AG09319 (cell line): Measurements from ENCODE around the gene PI4KA.
"Not testable (repeated sequence)": the region's sequence is repeated elsewhere in the genome, so short reads cannot be mapped to it uniquely, and the experiment has no call there.

Experiments
- DNase-seq: peaks from one replicate; pipeline ENCODE4 v3.0.0-alpha.2; 2010; ENCODE audit warnings: low read depth; ENCODE audit errors: extremely low read depth
- TF ChIP-seq, protein P1 (sequence below): IDR thresholded peaks from 2 replicates; pipeline ENCODE4 v1.5.1; 2011; ENCODE audit warnings: low read depth, mild to moderate bottlenecking, inconsistent platforms, low read length, moderate library complexity

PI4KA gene

DNA sequence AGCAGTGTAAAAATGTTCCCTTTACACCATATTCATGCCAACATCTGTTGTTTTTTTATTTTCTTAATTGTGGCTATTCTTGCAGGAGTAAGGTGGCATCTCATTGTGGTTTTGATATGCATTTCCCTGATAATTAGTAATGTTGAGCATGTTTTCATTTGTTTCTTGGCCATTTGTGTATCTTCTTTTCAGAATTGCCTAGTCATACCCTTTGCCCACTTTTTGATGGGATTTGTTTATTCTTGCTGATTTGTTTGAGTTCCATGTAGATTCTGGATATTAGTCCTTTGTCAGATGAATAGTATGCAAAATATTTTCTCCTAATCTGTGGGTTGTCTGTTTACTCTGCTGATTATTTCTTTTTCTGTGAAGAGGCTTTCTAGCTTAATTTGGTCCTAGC is 183.6 kb downstream of the PI4KA start:
- TF ChIP-seq, protein P1, sequence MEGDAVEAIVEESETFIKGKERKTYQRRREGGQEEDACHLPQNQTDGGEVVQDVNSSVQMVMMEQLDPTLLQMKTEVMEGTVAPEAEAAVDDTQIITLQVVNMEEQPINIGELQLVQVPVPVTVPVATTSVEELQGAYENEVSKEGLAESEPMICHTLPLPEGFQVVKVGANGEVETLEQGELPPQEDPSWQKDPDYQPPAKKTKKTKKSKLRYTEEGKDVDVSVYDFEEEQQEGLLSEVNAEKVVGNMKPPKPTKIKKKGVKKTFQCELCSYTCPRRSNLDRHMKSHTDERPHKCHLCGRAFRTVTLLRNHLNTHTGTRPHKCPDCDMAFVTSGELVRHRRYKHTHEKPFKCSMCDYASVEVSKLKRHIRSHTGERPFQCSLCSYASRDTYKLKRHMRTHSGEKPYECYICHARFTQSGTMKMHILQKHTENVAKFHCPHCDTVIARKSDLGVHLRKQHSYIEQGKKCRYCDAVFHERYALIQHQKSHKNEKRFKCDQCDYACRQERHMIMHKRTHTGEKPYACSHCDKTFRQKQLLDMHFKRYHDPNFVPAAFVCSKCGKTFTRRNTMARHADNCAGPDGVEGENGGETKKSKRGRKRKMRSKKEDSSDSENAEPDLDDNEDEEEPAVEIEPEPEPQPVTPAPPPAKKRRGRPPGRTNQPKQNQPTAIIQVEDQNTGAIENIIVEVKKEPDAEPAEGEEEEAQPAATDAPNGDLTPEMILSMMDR: no peak

DNA sequence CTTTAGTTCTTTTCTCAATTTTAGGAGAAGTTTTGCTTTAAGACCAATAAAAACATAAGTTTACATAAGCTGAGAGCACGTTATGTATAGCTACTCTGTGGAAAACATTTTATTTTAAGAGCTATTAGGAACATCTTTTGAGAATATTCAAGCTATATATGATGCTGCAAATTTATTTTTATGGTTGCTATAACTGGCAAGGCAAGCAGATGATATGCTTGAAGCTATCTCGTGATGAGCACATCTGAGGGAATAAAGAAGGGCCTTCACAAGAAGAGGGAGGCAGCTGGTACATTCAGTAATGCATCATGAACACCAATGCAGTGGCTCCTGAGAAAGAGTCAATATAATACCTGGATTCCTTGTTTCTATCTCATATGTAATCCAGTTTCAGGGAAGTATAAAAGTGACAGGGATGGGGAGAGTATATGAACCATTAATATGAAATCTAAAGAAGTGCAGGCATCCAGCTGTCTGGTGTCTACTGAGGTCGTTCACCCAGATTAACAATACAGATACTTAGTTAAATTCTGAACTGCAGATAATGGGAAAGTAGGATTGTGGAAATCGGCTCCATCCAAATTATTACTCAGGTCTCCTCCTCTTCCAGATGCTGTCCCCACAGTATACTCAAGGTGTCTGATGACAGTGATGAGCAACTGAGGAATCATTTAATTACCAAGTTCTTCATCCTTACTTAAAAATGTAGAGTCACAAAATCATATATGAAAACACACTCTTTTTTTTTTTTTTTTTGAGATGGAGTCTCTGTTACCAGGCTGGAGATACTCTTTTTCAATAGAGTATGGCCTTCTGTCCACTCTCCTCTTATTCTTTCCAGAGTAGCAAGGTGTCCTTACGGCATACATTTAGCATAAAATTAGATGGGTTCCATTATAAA is 185.1 kb downstream of the PI4KA start:
- TF ChIP-seq, protein P1: no peak
- no peak for DNase-seq

More for the DNA sequence above, 183.6 kb downstream of the PI4KA start:
- DNase-seq: no peak

DNA sequence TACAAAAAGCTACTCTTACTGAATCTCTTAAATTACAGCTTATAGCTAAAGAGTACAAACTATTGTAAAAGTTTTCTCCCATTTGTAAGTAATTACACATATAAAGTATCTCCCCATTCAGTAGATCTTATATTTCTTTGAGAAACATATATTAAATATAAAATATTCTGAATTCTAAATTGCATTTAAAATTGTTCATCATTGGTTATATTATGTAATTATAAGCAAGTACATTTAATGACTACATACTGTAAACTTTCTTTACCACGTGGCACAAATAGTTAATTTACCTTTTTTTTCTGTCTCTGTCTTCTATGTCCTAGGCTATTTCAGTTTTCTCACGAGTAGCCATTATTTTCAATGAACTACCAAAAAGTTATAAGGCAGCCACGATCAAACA is 185.9 kb downstream of the PI4KA start:
- DNase-seq: no peak
- TF ChIP-seq, protein P1: no peak

DNA sequence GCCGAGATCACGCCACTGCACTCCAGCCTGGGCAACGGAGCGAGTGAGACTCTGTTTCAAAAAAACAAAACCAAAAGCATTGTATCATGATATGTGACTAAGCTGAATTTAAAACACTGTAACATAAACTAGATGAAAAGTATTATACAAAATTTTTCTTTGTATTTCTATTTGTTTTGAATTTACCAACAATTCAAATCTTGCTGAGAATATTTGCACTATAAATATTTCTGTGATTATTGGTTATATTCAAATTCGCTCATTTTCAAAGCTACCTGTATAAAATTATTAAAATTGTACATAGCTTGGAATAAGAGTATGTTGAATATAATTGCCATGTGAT is 186.6 kb downstream of the PI4KA start:
- TF ChIP-seq, protein P1: no peak
- no peak for DNase-seq

DNA sequence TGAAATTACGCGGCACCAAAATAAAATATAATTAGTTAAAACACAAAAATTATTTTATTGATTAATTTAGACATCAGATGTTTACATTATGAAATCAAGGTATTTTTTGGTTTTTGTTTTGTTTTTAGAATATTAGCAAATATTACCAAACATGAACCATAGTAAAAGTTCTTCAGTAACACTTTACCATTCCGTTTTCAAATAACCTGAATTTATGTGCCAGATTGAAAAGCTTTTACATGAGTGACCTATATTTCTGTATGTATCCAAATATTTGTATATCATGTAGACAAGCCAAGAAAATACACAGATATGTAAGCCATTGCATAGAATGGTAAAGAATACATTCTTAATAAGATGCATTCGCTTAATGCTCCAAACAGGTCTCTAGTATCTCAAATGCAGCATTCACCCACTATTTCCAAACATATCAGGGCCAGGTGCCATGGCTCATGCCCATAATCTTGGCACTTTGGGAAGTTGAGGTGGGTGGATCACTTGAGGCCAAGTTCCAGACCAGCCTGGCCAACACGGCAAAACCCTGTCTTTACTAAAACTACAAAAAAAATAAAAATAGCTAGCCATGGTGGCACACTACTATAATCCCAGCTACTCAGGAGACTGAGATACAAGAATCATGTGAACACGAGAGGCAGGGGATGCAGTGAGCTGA is 187.1 kb downstream of the PI4KA start:
- DNase-seq: no peak
- TF ChIP-seq, protein P1: no peak

DNA sequence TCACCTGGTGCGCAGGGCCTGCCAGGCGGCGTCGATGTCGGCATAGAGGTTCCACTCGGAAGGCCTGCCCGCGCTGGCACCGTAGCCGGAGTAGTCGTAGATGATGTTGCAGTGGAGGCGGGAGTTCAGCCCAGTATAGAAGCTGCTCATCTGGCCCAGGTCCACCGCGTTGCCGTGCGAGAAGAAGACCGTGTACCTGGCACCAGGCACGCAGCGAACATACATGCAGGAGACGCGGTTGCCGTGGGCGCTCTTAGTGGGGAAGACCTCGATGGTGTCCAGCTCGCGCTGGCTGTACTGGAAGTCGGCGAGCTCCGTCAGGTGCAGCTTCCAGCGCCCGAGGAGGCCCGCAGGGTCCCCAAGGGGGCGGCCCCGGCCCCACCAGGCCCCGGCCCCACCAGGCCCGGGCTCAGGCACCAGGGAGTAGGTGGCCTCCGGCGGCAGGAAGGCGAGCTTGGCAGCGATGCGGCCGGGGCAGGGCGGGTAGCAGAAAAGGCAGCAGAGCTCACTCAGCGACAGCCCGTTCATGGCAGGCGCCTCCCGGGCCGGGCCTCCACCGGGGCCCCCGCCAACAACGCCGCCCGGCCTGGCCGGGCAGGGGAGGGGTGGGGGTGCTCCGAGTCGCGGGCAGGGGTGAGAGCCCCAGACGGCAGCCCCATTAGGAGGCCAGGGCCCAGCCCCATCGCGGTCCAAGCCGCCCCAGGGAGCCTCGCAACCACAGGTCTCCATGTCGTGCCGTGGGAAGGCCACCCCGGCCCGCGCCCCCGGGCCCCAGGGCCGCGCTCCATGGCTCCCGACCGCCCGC is 188.0 kb downstream of the PI4KA start:
- not testable (repeated sequence) for DNase-seq

DNA sequence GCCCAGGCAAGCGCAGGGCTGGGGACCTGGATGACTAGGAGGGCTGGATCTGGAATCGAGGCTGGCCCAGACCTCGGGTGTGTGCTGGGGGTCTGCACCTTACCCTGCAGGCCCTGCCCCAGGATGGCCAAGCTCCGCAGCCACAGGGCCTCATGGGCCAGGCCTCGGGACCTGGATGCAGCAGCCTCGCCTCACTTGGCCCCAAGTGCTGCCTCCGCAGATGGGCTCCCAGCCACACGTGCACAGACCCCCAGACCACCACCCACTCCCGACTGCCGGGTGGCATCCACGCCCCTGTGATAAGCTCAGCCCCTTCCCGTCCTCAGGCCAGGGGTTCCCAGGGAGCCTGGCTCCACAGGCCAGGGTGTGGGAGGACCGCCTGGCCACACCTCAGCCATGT is 188.7 kb downstream of the PI4KA start:
- DNase-seq: not testable (repeated sequence)

DNA sequence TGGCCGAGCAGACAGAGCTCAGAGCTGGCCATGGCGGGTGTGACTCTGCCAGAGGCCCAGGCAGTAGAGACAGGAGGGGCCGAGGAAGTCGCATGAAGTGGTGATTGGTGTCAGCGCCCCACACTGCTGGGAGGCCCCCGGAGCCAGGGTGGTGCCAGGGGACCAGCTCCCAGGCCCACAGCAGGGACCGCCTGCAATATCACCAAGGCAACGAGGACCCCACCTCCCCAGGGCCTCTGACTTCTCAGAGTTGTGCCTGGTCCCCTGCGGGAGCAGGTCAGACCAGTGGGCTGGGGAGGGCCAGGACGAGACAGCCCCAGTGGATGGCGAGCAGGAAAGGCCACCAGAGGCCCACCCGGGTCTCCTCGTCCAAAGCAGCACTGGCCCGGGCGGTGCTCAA is 189.1 kb downstream of the PI4KA start:
- not testable (repeated sequence) for DNase-seq

DNA sequence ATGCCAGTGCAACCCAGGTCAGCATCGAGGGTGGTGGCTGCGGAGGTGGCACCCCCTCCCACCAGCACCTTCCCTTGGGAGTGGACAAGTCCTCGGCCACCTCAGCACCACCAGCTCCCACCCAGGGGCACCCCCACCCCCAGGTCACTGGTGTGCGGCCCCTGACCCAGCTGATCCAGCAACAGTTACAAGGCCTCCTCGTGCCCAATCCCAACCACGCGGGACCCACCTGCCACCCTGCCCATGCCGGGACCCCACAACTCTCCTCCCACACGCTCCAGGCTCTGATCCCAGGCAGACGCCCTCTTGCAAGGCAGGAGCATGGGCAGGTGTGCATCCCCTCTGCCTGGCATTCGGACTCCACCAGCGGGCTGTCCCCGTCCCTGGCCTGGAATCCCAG is 189.8 kb downstream of the PI4KA start:
- not testable (repeated sequence) for DNase-seq

DNA sequence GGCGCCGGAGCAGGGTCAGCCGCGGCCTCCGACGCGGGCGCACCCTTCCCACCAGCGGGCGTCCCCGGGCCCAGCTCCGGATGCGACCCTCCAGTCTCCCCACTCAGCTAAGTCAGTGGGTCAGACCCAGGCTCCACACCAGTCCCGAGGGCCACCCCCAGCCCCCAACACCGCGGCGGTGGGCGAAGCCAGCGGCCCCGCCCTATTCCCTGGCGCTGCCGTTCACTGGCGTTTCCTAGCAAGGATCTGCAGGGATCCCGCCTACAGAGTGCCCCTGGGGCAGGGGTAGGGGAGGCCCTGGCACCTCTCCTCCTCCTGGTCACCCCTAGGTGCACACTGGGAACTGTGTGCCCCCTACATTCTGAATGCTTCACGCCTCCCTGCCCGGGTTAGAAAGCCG is 190.4 kb downstream of the PI4KA start:
- not testable (repeated sequence) for DNase-seq

DNA sequence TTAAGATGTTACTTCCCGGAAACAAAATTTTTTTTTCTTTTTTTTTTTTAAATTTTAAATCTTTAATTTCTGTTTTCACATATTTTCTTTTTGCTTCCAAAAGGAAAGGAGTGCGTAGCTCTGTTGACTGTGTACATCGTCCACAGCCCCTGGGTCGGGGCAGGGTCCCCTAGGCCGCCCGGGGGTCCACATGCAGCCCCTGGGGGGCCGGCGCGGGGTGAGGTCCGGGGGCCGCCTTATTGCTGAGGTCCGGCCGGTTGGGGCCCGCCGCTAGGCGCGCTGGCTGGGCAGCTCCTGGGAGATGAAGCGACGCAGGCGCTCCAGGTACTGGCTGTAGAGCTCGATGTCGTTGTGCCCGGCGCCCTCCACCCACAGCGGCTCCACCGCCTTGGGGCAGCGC is 191.1 kb downstream of the PI4KA start:
- DNase-seq: not testable (repeated sequence)
